ENCODE measurements around the gene DGKH. TPM values are rescaled to one million over a fixed set of nuclear protein-coding genes. Genes with fewer than 3 reads are reported as not detected.

DGKH gene
- total and polyA plus RNA-seq, 2 donors from 2014 or later, result 1.7 to 28.8 TPM

- no peak for TF ChIP-seq CTCF (IDR thresholded peaks at IDR 0.05; ENCODE audit: borderline replicate concordance, extremely low read depth, insufficient read depth)
- DNase-seq (no peak), FAIRE-seq (no peak)
- H3K4me1 ChIP-seq (ENCODE audit: control insufficient read depth in 2 of 3, insufficient read depth in 2 of 3, low read depth in 1 of 3, low read length in 3 of 3), result peaks cover 0 to 7% (median 0%) of the 10 kb centered on the region in 3 donors
- intact Hi-C loops (cut with DNase I), result no loop called here
- H3K4me3 ChIP-seq (ENCODE audit: low read length in 3 of 3), result no peak overlapping the region
- no peak overlapping the region for H3K9ac ChIP-seq (ENCODE audit: low read length in 3 of 3)
- H3K27ac ChIP-seq (ENCODE audit: low read depth in 2 of 2, low read length in 2 of 2), result no peak overlapping the region
- peaks cover 0 to 5% (median 0%) of the 10 kb centered on the region in 3 donors for H3K9me3 ChIP-seq (ENCODE audit: control insufficient read depth in 2 of 3, insufficient read depth in 1 of 3, low read length in 3 of 3)
- H3K36me3 ChIP-seq (ENCODE audit: control insufficient read depth in 2 of 3, insufficient read depth in 3 of 3, low read length in 3 of 3), result no peaks in the 10 kb centered on the region
- no peaks in the 10 kb centered on the region for H3K27me3 ChIP-seq (ENCODE audit: control insufficient read depth, insufficient read depth, low read length)
These were observed 51.7 kb downstream of the DGKH start for GRCh38 chr13:42099962-42100675.

GRCh38 chr13:42100960-42101359 lies 52.5 kb downstream of the DGKH start:
- no peaks in the 10 kb centered on the region for H3K27me3 ChIP-seq (ENCODE audit: control insufficient read depth, insufficient read depth, low read length)
- peaks cover 0 to 5% (median 0%) of the 10 kb centered on the region in 3 donors for H3K9me3 ChIP-seq (ENCODE audit: control insufficient read depth in 2 of 3, insufficient read depth in 1 of 3, low read length in 3 of 3)
- no peak overlapping the region for H3K27ac ChIP-seq (ENCODE audit: low read depth in 2 of 2, low read length in 2 of 2)
- intact Hi-C loops (cut with DNase I), result no loop called here
- H3K9ac ChIP-seq (ENCODE audit: low read length in 3 of 3), result no peak overlapping the region
- H3K4me3 ChIP-seq (ENCODE audit: low read length in 3 of 3), result no peak overlapping the region
- no peaks in the 10 kb centered on the region for H3K36me3 ChIP-seq (ENCODE audit: control insufficient read depth in 2 of 3, insufficient read depth in 3 of 3, low read length in 3 of 3)
- TF ChIP-seq CTCF (IDR thresholded peaks at IDR 0.05; ENCODE audit: borderline replicate concordance, extremely low read depth, insufficient read depth), result no peak
- FAIRE-seq (no peak), DNase-seq (no peak)
- H3K4me1 ChIP-seq (ENCODE audit: control insufficient read depth in 2 of 3, insufficient read depth in 2 of 3, low read depth in 1 of 3, low read length in 3 of 3), result peaks cover 0 to 7% (median 2%) of the 10 kb centered on the region in 3 donors

DNA sequence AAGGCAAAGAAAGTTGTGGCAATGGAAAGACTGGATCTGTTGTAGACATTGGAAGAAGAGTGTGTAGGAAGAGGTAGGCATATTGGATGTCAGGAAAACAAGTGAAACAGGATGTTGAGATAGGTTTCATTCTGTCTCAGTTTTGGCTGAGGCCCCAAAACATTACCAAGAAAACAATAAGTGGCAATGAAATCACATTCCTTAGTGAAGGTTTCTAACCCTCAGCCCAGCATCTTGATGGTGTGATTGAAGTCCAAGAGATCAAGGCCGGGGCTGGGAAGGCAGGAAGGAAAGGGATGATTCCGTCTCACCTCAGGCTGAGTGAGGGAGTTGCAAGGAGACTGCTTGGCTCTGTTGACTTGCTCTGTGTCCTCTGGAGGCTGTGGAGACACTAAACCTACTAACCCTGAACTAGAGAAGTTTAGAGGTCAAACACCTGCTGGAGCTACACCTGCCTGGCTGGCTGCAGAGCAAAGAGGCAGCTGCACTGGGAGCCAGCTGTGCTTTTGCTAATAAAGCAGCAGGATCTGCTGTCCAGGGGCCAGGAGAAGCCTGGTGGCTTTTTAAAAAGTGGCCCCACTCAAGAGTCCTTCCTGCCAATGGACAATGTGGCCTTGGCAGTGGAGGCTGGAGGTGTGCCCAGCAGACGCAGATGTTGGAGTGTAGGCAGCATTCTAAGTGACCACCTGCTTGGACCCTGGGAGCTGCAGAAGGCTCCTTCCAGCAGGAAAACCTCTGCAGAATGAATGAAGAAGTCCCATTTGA lies 53.6 kb downstream of the DGKH start:
- intact Hi-C loops (cut with DNase I), result no loop called here
- Histone ChIP-seq H3K4me1 (ENCODE audit: control insufficient read depth in 2 of 3, insufficient read depth in 2 of 3, low read depth in 1 of 3, low read length in 3 of 3) (peaks cover 0 to 7% (median 2%) of the 10 kb centered on the region in 3 donors), H3K27me3 (ENCODE audit: control insufficient read depth, insufficient read depth, low read length) (no peaks in the 10 kb centered on the region), H3K27ac (ENCODE audit: low read depth in 2 of 2, low read length in 2 of 2) (no peak overlapping the region), H3K4me3 (ENCODE audit: low read length in 3 of 3) (no peak overlapping the region), H3K36me3 (ENCODE audit: control insufficient read depth in 2 of 3, insufficient read depth in 3 of 3, low read length in 3 of 3) (no peaks in the 10 kb centered on the region), H3K9me3 (ENCODE audit: control insufficient read depth in 2 of 3, insufficient read depth in 1 of 3, low read length in 3 of 3) (peaks cover 0 to 5% (median 0%) of the 10 kb centered on the region in 3 donors), H3K9ac (ENCODE audit: low read length in 3 of 3) (no peak overlapping the region)
- no peak for DNase-seq
- no peak for TF ChIP-seq CTCF (IDR thresholded peaks at IDR 0.05; ENCODE audit: borderline replicate concordance, extremely low read depth, insufficient read depth)
- no peak for FAIRE-seq
